AG10803 (cell line): ENCODE results near the gene PCK1.

Source experiments
- DNase-seq: peaks from one replicate; pipeline ENCODE4 v3.0.0; 2010; ENCODE audit warnings: low read depth
- H3K4me3 ChIP-seq: 2 replicates; pipeline ENCODE4 v1.5.1; 2011; ENCODE audit warnings: mild to moderate bottlenecking, low read length, control low read depth
- CTCF ChIP-seq: conservative IDR thresholded peaks from 2 replicates; pipeline ENCODE4 v1.5.1; 2011; ENCODE audit warnings: mild to moderate bottlenecking, low read length, control low read depth, inconsistent platforms

PCK1 gene

GRCh38 chr20:57545927-57546662 is 14.8 kb upstream of the PCK1 start:
- no peak for DNase-seq
- H3K4me3 ChIP-seq: no peak overlapping the region
- TF ChIP-seq CTCF: no peak

DNA sequence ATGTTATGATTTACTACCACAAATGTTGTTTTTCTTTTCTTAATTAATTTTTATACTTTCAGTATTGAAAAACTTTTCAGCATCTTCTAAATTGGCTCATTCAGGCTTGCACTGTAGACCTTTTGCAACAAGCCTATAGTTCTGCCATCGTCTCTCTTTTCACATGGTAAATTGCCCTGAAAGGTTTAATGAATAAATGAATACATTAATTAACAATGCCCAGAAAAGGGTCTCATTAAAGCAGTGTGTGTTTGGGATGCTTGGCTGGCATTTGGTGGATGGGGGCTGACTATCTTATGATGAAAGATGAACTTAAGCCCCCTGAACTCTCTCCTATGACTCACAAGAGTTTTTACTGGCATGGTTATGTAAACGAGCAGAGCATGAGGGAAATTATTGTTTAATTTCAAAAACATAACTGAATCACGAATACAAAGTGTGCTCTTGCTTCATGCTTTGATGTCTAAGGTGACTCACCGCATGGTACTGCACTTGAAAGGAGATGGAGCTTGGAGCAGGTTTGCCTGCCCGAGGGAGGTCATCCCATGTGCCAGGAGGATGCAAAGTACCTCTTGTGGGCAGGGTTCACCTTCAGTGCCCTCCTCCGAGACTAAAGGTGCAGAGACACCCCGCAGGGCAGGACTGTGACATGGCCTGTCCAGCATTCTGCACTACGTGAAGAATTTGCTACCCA is 13.8 kb upstream of the PCK1 start:
- no peak for DNase-seq
- TF ChIP-seq CTCF: no peak
- no peak overlapping the region for H3K4me3 ChIP-seq

GRCh38 chr20:57548177-57549058 is 12.5 kb upstream of the PCK1 start:
- TF ChIP-seq CTCF: no peak
- H3K4me3 ChIP-seq: no peak overlapping the region
- DNase-seq: no peak

GRCh38 chr20:57552471-57552870 is 8.4 kb upstream of the PCK1 start:
- H3K4me3 ChIP-seq: no peak overlapping the region
- no peak for DNase-seq
- TF ChIP-seq CTCF: no peak

- no peak for DNase-seq
- H3K4me3 ChIP-seq: no peak overlapping the region
- no peak for TF ChIP-seq CTCF
Observed at GRCh38 chr20:57553376-57554018, 7.4 kb upstream of the PCK1 start.

GRCh38 chr20:57555457-57556184 is 5.3 kb upstream of the PCK1 start:
- H3K4me3 ChIP-seq: no peak overlapping the region
- TF ChIP-seq CTCF: no peak
- no peak for DNase-seq
